GM19099 (cell line): ENCODE measurements around the gene BHLHE41.

Source experiments
- POLR2A ChIP-seq: IDR thresholded peaks from 3 replicates; pipeline ENCODE4 v1.6.1; 2011; ENCODE audit warnings: low read depth; ENCODE audit not compliant: insufficient read length; ENCODE audit errors: extremely low read depth

Gene BHLHE41

DNA sequence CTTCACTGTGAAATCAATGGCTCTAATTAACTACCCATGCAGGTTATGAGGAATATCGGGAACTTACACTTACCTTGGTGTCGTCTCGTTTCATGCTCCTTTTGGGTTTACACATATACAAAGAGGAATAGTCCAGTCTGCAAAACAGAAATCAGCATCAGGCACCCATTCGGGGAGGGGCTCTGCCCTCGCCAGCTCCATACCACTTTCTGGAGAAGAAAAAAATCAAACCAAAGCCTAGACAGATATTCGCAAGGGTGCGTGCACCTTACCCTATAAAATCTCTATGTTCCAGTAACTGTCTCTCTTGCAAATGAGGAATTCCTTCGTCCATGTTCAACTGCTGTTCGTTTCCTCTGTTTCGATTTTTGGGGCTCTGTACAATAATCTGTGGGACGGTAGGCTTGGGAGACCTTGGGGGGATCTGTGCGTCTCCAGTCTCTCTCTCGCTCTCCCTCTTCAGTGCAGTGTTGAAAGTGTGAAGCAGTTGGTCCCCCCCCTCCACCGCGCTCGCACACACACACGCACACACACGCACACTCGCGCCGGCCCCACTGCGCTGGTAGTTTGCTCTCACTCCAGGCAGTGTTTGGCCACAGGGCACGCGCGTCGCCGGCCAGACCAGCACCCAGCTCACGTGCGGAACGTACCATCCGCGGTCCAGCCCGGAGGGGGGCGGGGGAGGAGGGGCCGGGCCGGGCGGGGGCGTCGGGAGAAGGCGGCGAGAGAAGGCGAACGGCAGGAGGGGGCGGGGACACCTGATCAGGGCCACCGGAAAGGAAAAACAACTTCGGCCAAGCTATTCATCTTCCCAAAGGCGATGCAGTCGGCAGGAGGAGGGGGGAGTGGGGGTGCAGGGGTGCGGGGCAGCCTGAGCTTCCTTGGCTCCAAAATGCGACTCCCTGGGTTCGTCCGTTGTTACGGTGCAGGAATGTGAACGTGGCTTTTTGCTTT, at the start of gene BHLHE41:
Gene BHLHE41 (minus strand): TSS at position 592 of the 954 bp plus-strand sequence. CDS start 258 bp downstream, at position 334.
- peak; percentile 49 for TF ChIP-seq POLR2A

DNA sequence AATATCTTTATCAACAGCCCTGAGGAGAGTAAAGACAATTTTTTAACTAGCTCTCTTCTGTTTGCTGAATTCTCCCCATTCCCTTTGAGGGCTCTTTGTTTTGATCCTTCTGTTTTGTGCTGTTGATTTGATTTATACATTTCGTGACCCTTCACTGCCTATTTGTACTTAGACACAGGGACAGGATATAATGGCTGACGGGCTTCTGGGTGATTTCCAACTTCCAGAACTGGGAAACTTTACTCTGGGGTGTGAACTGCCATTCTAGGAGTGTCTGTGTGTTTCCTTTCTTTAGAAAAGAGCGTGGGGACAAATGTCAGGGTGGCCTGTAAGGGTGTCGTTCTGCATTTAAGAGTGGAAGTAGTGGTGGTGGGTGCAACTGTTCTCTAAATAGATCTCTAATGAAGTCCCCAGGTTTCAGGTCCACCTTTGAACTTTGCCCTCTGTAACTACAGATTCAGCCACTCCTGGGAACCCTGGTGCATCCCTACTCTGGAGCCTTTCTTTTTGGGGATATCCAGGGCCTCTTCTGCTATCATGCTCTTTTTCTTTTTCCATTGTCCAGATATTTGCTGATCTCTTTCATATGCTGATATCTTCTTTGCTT, 48.2 kb upstream of the BHLHE41 start:
- no peak for TF ChIP-seq POLR2A

DNA sequence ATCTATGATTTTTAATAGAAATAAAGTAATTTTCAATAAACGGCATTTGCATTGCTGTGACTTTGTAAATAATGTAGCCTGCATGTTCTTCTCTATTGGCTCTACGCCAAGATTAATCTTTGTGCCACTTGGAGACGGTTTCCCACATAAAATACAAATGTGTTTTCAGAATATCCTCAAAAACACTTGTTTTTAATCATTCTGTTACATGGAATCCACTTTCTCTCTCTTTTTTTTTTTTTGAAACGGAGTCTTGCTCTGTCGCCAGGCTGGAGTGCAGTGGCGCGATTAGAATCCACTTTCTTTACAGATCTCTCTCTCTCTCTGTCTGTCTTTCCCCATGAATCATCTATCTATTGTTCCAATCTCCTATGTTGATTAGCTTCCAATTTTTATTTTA, 47.7 kb upstream of the BHLHE41 start:
- TF ChIP-seq POLR2A = no peak

DNA sequence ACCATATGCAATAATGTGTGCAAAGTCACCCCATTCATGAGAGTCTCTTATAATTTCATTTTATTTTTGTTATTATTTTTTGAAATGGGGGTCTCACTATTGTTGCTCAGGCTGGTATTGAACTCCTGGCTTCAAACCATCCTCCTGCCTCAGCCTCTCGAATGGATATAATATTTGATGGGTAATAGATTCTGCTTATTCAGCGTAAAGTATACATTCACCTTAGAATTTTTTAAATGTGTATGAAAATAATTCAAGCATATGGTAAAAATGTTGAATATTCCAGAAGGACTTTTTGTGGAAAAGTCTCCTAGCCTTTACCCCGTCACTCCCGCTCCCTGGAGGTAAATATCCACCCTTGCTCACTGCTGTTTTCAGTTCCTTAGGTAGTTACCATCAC, 47.2 kb upstream of the BHLHE41 start:
- no peak for TF ChIP-seq POLR2A

DNA sequence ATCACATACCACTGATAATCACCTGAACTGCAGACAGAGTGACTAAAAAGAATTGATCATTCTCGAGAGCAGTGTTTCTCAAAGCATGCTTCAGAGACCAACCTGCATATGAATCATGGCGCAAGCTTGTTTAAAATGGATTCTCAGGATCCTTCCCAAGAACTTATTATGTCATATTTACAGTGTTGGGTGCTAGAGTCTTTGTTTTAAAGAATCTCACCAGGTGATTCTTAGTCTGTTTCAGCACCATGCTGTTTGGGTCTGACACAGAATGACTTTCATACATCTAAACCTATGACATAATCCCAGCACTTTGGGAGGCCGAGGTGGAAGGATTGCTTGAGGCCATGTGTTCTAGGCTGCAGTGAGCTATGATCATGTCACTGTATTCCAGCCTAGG, 39.3 kb upstream of the BHLHE41 start:
- no peak for TF ChIP-seq POLR2A

DNA sequence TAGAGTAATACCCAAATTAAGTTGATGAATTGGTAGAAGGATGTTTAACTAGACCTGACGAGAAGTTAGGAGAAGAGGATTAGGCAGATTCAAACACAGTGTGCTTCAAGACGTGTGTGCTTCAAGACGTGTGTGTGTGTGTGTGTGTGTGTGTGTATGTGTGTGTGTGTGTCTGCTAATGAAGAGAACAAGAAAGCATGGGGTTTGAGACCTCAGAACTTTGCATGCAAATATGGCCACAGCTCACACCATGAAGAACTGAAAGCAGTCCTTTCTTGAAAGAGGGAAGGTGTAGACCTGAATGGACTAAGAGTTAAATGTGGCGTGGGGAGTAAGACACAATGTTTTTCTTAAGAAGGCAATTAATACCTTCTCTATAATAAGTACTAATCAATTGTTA, 38.1 kb upstream of the BHLHE41 start:
- no peak for TF ChIP-seq POLR2A

DNA sequence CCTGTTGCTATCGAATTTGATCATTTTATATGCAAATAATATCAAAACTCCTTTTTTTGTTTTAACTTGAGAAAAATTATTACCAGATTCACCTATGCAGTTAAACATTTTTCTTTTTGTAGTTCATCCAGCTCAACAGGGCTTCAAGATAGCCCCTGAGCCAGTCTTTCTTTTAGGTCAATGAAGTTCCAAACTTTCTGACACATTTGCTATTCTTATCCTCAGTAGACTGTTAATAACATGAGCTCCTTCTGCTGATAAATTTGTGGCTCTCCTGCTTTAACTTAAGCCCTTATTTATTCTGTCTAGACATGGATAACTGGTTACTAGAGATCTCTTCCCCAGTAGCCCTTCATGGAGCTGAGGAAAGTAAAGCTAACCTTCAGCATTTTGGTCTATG, 37.3 kb upstream of the BHLHE41 start:
- TF ChIP-seq POLR2A = no peak

DNA sequence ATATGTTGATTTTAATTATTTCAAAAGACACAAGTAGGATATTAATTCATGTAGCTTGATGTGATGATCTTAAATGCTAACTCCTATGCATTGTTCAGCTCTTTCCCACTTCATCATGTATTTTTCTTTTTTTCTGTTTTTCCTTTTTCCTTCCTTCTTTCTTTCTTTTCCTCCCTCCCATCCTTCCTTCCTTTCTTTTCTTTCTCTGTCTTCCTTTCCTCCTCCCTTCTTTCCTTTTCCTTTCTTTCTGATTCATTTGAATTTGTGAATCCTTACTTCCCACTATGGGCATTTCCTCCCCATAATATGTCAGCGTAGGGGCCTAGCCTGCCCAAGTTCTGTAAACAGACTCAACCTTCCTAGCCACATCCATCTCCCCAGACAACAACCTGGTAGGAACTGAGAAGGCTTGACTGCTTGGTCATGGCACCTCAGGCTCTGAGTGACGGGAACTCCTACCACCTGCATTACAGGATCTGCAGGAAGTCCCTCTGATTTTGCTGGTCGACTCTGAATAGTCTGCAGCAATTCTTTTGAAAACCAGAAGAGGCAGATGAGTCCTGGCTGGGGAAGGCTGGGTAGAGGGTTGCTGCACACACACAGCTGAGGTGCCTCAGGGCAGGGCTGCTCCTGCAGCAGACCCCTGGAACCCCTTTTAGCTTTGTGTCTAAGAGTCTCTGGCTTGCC, 33.4 kb upstream of the BHLHE41 start:
- no peak for TF ChIP-seq POLR2A

DNA sequence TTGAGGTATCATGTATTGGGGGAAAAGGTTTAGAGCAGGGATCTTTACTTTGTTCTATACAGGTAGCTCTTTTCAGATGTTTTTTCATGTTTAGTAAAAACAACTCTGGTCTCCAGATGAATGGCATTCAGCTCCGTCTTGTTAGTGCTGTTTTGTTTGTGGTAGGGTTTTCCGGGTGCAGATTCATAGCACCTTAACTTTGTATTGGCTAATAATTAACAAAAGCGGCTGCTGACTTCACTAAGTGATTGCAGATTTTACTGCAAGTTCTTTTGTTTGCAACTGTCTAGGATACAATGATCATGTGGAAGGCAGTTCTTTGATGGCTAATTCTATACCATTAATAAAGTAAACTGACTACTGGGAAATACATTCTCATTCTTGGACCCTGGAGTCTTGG, 32.2 kb upstream of the BHLHE41 start:
- TF ChIP-seq POLR2A = no peak

DNA sequence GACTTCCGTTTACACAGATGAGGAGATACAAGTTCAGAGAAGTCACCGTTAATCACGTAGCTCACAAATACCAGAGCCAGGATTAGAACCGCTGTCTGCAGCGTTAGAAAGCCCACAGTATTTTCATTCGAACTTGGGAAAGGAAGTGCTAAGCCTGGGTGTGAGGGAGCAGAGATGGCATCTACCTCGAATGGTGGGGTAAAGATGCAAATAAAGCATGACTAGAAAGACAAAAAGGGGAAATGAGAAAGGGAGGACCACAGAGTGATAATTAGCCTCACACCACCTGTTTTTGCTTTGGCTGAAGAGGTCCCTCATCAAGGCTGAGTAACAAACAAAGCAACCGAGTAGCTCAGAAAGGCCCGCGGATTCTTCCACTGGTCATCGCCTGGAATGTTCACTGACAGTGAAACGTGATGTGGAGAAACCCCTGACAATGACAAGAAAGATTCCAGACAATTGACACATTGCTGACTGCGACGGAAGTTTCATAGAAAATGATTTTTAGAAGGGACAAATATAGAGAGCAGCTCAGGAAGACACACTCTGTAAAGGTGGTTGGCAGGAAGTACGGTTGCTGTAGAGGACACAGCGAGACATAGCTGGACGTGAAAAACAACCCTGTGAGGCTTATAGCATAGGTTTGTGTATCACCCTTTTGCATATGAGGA, 31.5 kb upstream of the BHLHE41 start:
- peak; percentile 65 for TF ChIP-seq POLR2A

DNA sequence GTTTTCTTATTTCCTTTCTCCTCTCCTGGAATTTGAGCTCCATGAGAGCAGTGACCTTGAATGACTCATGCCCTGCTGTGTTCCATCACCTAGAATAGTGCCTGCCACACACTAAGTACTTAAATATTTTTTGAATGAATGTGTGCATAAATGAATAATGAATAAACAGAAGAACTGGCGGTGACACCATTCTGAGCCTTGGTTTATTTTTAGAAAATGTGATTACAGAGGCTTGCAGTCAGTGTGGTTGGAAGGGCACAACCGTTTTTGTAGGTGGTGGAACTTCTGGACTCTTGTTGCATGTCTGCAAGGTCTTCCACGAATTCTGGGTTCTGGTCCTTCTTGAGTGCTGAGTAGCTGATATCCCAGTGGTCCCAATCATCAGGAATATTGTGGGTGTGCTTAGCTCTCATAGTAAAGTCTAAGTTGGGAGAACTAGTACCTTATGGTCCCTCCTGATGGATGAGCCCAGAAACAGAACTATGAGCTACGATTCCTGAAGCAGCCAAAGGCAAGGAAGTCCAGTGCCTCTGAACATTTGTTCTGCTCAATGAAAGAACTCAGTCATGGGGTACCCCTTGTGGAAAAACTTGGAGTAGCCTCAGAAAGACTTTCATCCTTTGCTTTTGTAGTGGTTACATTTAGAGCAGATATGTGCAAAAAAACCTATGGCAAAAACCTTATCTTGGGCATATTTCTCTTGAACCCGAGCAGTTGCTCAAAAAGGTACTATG, 28.8 kb upstream of the BHLHE41 start:
- TF ChIP-seq POLR2A = no peak

DNA sequence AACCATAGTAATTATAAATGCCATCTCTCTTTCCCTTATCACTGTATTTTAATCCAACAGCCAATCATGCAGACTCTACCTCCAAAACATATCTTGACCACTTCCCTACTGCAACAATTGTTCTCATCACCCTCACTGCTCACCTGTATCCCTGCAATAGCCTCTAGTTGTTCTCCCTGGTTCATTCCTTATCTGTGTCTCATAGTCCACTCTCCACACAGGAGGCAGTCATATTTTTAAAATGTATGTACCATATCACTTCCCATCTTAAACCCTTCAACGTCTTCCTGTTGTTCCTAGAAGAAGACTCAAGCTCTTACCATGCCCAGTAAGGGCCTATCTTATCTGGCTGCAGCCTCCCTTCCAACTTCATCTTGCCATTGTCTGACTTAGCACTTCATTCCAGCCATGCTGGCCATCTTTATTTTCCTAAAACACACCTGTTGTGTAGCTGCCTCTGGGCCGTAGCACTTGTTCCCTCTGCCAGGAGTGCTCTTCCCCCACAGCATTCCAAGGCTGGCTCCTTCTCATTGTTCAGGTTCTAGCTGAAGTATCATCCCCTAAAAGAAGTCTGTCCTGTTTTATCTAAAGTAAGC, 27.8 kb upstream of the BHLHE41 start:
- TF ChIP-seq POLR2A = no peak

DNA sequence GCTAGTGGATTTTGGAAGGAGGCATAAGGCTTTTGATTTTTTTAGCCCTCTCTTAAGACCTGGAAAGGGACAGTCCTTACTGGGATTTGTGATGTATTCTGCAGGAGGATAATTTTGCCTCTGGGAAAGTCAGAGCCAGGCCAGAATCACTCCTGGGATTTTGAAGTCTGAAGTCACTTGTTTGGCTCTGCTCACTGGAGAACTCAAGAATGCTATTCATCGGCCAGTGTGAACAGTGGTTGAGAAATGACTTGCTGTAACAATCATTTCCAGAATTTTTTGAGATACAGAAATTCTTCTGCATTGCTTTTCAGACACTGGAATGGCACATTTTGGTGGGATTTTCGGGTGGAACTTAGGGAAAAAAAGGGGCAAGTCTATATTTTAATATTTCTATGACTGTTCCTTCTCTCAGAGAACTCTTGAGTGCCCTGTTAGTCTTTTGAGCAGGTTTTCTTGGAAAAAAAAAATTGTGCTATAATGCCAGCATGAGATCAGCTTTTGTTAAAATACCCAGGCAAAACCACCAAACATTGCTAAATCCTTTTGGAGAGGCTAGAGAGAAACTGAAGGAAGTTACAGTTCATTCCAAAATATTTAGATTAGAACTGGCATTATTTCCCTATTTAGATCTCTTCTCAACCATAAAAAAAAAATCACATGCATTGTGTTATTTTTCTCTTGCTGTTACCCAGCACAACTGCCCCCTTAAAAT, 26.1 kb upstream of the BHLHE41 start:
- no peak for TF ChIP-seq POLR2A
